Endothelial cell of umbilical vein (primary cell): ENCODE results near the gene HHIP. TPM values are rescaled to one million over a fixed set of nuclear protein-coding genes. Genes with fewer than 3 reads are reported as not detected.

Source experiments
- BruUV-seq: library from RNA; stranded (reverse); fragments of 400-500 nt; replicated peaks from 2 replicates; lab custom pipeline; 2021; lab: Mats Ljungman, UMichigan
- CTCF ChIA-PET: fragments of 300-600, 350-600 bp; sonication (Branson Sonifier 250); formaldehyde crosslinking; loops from one replicate; lab custom pipeline; 2021; ENCODE audit warnings: antibody characterized with exemption, inconsistent platforms; lab: Charles Lee
- POLR2A ChIA-PET: fragments of 300-600, 350-600 bp; sonication (Branson Sonifier 250); formaldehyde crosslinking; loops from one replicate; lab custom pipeline; 2021; ENCODE audit warnings: antibody characterized with exemption, inconsistent platforms; lab: Charles Lee
- DNase-seq: peaks from one replicate; pipeline ENCODE4 v3.0.0-alpha.2; 2011; ENCODE audit warnings: low read depth, low spot score
- FAIRE-seq: peaks from 2 replicates; lab custom pipeline; 2011; peaks lifted over from hg19 to GRCh38; lab: Jason Lieb, UNC
- H2AFZ ChIP-seq: 2 replicates; pipeline ENCODE4 v1.6.0; 2012; ENCODE audit warnings: low read depth, low read length, control low read depth, inconsistent platforms
- H3K27ac ChIP-seq: 2 replicates; pipeline ENCODE4 v1.5.1; 2011; ENCODE audit warnings: low read depth, mild to moderate bottlenecking, control low read depth, low read length, moderate library complexity; ENCODE audit not compliant: insufficient read depth
- H3K27me3 ChIP-seq, 2 experiments: 2 replicates each; pipeline versions ENCODE4 v1.6.0 to v1.6.1; 2011; ENCODE audit warnings: low read length in 2 of 2, mixed read lengths in 1 of 2; ENCODE audit not compliant: control insufficient read depth in 2 of 2, insufficient read depth in 2 of 2
- H3K36me3 ChIP-seq, 2 experiments: 2 replicates in 1 of 2; 3 replicates in 1 of 2; pipeline ENCODE4 v1.5.1; 2011; ENCODE audit warnings: low read length in 2 of 2, mild to moderate bottlenecking in 1 of 2, moderate library complexity in 1 of 2; ENCODE audit not compliant: control insufficient read depth in 2 of 2, insufficient read depth in 2 of 2; ENCODE audit errors: extremely low read depth in 1 of 2
- H3K4me1 ChIP-seq: 3 replicates; pipeline ENCODE4 v1.5.1; 2011; ENCODE audit warnings: mild to moderate bottlenecking, low read length; ENCODE audit not compliant: control insufficient read depth, insufficient read depth; ENCODE audit errors: extremely low read depth
- H3K4me2 ChIP-seq: 2 replicates; pipeline ENCODE4 v1.6.1; 2011; ENCODE audit warnings: low read length, control low read depth, mixed read lengths; ENCODE audit not compliant: insufficient read depth
- H3K4me3 ChIP-seq, 3 experiments: fragments of 200-600 bp in 1 of 3; sonication (generic), shearing (Covaris generic) in 1 of 3; replicated peaks in 1 of 3; 2 replicates each; pipeline ENCODE4 v1.5.1; 2011 to 2016; ENCODE audit warnings: control low read depth in 3 of 3, low read length in 3 of 3, mild to moderate bottlenecking in 2 of 3, inconsistent platforms in 1 of 3, low read depth in 1 of 3, moderate library complexity in 1 of 3; ENCODE audit not compliant: insufficient read depth in 1 of 3
- H3K79me2 ChIP-seq: 2 replicates; pipeline ENCODE4 v1.6.0; 2012; ENCODE audit warnings: low read length, inconsistent platforms; ENCODE audit not compliant: control insufficient read depth, insufficient read depth
- H3K9ac ChIP-seq: replicated peaks from 2 replicates; pipeline ENCODE3; 2011; ENCODE audit warnings: low read length, control low read depth; ENCODE audit not compliant: insufficient read depth; ENCODE audit errors: extremely low read depth
- H3K9me1 ChIP-seq: replicated peaks from 3 replicates; pipeline ENCODE4 v1.6.0; 2011; ENCODE audit warnings: mild to moderate bottlenecking, low read length; ENCODE audit not compliant: control insufficient read depth, insufficient read depth; ENCODE audit errors: extremely low read depth
- H3K9me3 ChIP-seq: replicated peaks from 2 replicates; pipeline ENCODE4 v1.5.1; 2012; ENCODE audit warnings: low read length, inconsistent platforms; ENCODE audit not compliant: control insufficient read depth, insufficient read depth
- H4K20me1 ChIP-seq: replicated peaks from 2 replicates; pipeline ENCODE3; 2011; ENCODE audit warnings: mild to moderate bottlenecking, low read length; ENCODE audit not compliant: control insufficient read depth, insufficient read depth; ENCODE audit errors: extremely low read depth
- EZH2 ChIP-seq: IDR thresholded peaks from 2 replicates; pipeline ENCODE4 v1.6.1; 2012; ENCODE audit warnings: borderline replicate concordance, low read depth, mild to moderate bottlenecking, moderate library complexity, low read length, inconsistent platforms; ENCODE audit not compliant: severe bottlenecking
- FOS ChIP-seq: IDR thresholded peaks from 2 replicates; pipeline ENCODE4 v1.6.1; 2011; ENCODE audit warnings: mild to moderate bottlenecking, low read length, moderate library complexity, borderline replicate concordance; ENCODE audit not compliant: insufficient read depth
- GATA2 ChIP-seq: IDR thresholded peaks from 2 replicates; pipeline ENCODE4 v1.7.0; 2011; ENCODE audit warnings: low read depth, mild to moderate bottlenecking, moderate library complexity, mixed read lengths, low read length; ENCODE audit not compliant: insufficient read length, insufficient read depth
- JUN ChIP-seq: IDR thresholded peaks from 2 replicates; pipeline ENCODE4 v1.6.1; 2011; ENCODE audit warnings: borderline replicate concordance, low read depth; ENCODE audit not compliant: insufficient read length, insufficient read depth
- MYC ChIP-seq: IDR thresholded peaks from one replicate; pipeline ENCODE4 v1.6.1; 2011; ENCODE audit warnings: mild to moderate bottlenecking, low read depth, low read length
- POLR2A ChIP-seq: IDR thresholded peaks from 2 replicates; pipeline ENCODE4 v1.6.1; 2012; ENCODE audit warnings: low read depth, mild to moderate bottlenecking, control low read depth, low read length
- POLR2AphosphoS5 ChIP-seq: IDR thresholded peaks from 2 replicates; pipeline ENCODE4 v1.6.1; 2012; ENCODE audit warnings: low read depth, mild to moderate bottlenecking, control low read depth, low read length, moderate library complexity; ENCODE audit not compliant: insufficient read depth
- dilution Hi-C: fragments of 300-500 bp; cut with MboI; formaldehyde crosslinking; loops from one replicate; pipeline ENCODE4 v1.15.0; 2019; ENCODE audit warnings: low sequenced_read_pairs; ENCODE audit not compliant: extremely low pct_ligation_motif_present
- intact Hi-C: fragments of 100-400 bp; cut with micrococcal nuclease; formaldehyde crosslinking; loops from one replicate; pipeline ENCODE4 v1.10.0; 2022
- polyA plus RNA-seq, 4 experiments: library from polyadenylated mRNA; depleted of rRNA in 3 of 4; stranded (reverse) in 3 of 4; unstranded in 1 of 4; fragments of >200 nt; gene quantifications; 2 replicates each; pipeline versions ENCODE4 v1.2.1 to v1.2.3, GENCODE V29; 2011 to 2012; ENCODE audit warnings: missing spikeins in 1 of 4
- total RNA-seq: library from RNA; stranded (reverse); gene quantifications from 2 replicates; pipeline ENCODE4 v1.2.3, GENCODE V29; 2021
- TF ChIP-seq, protein P1 (sequence below), 2 donors: IDR thresholded peaks; 1 replicate in 1 of 2; 2 replicates in 1 of 2; pipeline ENCODE4 v1.5.1; 2011; ENCODE audit warnings: low read length in 2 of 2, mild to moderate bottlenecking in 2 of 2, moderate library complexity in 2 of 2, control low read depth in 1 of 2, inconsistent platforms in 1 of 2, low read depth in 1 of 2; ENCODE audit not compliant: insufficient read depth in 1 of 2; ENCODE audit errors: extremely low read depth in 1 of 2
- TF ChIP-seq, protein P2 (sequence below): IDR thresholded peaks from 2 replicates; pipeline ENCODE4 v1.6.1; 2011; ENCODE audit not compliant: insufficient read depth, insufficient read length

HHIP gene
- total and polyA plus RNA-seq, 2 donors (not counting 3 experiments of a cell fraction or from before 2014, with no cell fraction given): 239 to 971 TPM

DNA sequence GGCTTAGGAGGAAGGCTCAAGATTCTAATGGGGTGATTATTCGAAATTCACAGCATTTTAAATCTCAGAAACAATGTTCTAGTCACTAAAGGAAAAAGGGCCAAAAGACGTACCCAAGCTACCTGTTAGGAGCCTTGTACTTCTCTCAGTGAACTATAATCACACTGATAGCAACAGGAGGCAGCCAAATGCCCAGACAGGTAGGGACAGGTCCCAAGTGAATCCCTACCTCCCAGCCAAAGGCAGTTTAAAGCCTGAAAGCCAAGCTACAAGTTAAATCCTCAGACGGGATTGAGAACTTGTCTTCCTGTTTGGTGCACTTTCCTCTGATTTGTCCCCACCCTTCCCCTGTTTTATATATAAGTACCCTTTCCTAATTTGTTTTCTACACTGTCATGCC lies 24.3 kb upstream of the HHIP start:
- H3K36me3 ChIP-seq: no peaks in the 10 kb centered on the region
- ChIA-PET CTCF (no interaction called here), POLR2A (no interaction called here)
- dilution Hi-C loops: no loop called here
- no peaks in the 10 kb centered on the region for H3K9me3 ChIP-seq
- no peak overlapping the region for H3K4me3 ChIP-seq
- TF ChIP-seq GATA2 (no peak), MYC (no peak), FOS (no peak), EZH2 (no peak), POLR2AphosphoS5 (no peak), POLR2A (no peak), JUN (no peak)
- TF ChIP-seq, protein P1, sequence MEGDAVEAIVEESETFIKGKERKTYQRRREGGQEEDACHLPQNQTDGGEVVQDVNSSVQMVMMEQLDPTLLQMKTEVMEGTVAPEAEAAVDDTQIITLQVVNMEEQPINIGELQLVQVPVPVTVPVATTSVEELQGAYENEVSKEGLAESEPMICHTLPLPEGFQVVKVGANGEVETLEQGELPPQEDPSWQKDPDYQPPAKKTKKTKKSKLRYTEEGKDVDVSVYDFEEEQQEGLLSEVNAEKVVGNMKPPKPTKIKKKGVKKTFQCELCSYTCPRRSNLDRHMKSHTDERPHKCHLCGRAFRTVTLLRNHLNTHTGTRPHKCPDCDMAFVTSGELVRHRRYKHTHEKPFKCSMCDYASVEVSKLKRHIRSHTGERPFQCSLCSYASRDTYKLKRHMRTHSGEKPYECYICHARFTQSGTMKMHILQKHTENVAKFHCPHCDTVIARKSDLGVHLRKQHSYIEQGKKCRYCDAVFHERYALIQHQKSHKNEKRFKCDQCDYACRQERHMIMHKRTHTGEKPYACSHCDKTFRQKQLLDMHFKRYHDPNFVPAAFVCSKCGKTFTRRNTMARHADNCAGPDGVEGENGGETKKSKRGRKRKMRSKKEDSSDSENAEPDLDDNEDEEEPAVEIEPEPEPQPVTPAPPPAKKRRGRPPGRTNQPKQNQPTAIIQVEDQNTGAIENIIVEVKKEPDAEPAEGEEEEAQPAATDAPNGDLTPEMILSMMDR (IDR thresholded peaks at IDR 0.05; ENCODE audit: extremely low read depth in 1 of 2, insufficient read depth in 1 of 2, low read depth in 1 of 2, low read length in 2 of 2): no peak
- TF ChIP-seq, protein P2, sequence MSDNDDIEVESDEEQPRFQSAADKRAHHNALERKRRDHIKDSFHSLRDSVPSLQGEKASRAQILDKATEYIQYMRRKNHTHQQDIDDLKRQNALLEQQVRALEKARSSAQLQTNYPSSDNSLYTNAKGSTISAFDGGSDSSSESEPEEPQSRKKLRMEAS: no peak
- no peaks in the 10 kb centered on the region for H3K79me2 ChIP-seq
- no peaks in the 10 kb centered on the region for H3K27me3 ChIP-seq
- BruUV-seq: no TSS peak
- peaks cover 8% of the 10 kb centered on the region for H3K4me1 ChIP-seq
- H4K20me1 ChIP-seq: no peaks in the 10 kb centered on the region
- DNase-seq (no peak), FAIRE-seq (no peak)
- H2AFZ ChIP-seq: no peak overlapping the region
- H3K4me2 ChIP-seq: no peak overlapping the region
- no peak overlapping the region for H3K9ac ChIP-seq
- intact Hi-C loops: no loop called here
- H3K27ac ChIP-seq: no peak overlapping the region
- H3K9me1 ChIP-seq: no peaks in the 10 kb centered on the region
